Activated CD4-positive, alpha-beta T cell treated with anti-CD3 and anti-CD28 coated beads, Interleukin-10, Interleukin-2, amounts not matched to agents 100 ng/mL and 50 ng/mL, durations not matched to agents 16 hours and 8 hours (primary cell): Measurements from ENCODE around the gene TMEM33.

Experiments
- DNase-seq: peaks from one replicate; pipeline ENCODE4 v3.0.0-alpha.2; 2020

Gene TMEM33

DNA sequence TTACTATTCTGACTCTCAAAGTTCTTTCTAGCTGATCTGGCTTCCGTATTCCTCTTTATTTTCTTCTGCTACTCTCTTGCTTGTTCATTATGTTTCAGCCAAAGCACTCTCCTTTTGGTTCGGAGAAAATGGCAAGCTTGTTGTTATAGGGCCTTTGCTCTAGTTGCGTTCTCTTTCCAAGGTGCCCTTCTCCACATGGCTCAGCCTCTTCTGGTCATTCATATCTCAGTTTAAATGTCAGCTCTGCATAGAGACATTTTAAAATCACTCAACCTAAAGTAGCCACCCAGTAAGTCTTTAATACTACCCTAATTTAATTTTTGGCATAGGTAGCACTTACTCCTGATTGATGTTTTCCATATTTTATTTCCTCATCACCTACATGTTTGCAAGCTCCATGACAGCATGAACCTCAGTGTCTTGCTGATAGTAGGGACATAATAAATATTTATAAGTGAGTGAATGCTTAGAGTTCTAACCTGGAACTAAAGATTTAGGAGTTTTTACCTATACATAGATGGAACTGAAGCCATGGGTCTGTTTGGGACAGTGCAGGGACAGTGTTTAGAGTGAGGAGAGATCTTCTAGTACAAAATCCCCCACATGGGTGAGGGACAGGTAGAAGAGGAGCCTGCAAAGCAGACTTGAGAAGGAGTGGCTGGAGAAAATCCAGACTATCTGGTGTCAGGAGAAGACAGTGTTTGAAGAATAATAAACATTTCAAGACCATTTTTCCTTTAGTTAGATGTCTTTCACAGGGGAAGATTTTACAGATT lies 73.0 kb downstream of the TMEM33 start:
- DNase-seq: no peak
